ENCODE measurements around the gene SLC5A3. TPM values are rescaled to one million over a fixed set of nuclear protein-coding genes. Genes with fewer than 3 reads are reported as not detected.

The SLC5A3 gene
- total and polyA plus RNA-seq, 4 donors: 3.0 to 82.3 (median 14.2) TPM

DNA sequence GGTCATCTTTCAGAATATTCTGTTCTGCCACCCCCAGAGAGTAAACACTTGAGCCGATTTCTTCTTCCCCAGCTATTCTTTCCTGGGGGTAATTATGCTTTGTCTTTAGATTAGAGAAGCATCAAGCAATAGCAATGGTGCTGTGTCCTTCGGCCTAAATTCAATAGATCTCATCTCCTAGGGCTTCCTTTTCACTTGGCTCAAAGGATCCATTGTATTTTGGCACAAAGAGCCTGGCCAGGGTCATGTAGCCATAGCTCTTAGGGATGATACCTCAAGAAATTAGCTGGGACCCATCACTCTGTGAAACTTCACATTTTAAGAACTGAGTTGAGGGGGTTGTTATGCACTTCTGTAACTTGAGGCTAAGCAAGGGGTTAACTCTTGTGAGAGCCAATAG is 27.0 kb downstream of the SLC5A3 start:
- intact Hi-C loops (cut with DNase I): no loop called here
- no peak overlapping the region for H3K27ac ChIP-seq (ENCODE audit: low read depth in 1 of 2, low read length in 2 of 2)
- peaks cover 0 to 9% of the 10 kb centered on the region in 2 donors for H3K36me3 ChIP-seq (ENCODE audit: control insufficient read depth in 1 of 2, insufficient read depth in 2 of 2, low read length in 1 of 2)
- WGBS, 2 donors: 86 to 94% methylated on average over 2 of the region's 2 CpGs
- ATAC-seq (ENCODE audit: low FRiP score): no peak
- H3K9me3 ChIP-seq (ENCODE audit: control insufficient read depth, low read length): no peaks in the 10 kb centered on the region
- DNase-seq: no peak
- H3K27me3 ChIP-seq (ENCODE audit: control insufficient read depth in 1 of 2, insufficient read depth in 2 of 2, low read length in 1 of 2): no peaks in the 10 kb centered on the region
- no peak overlapping the region for H3K4me3 ChIP-seq (ENCODE audit: low read length in 2 of 2)
- H3K4me1 ChIP-seq (ENCODE audit: control insufficient read depth in 1 of 2, insufficient read depth in 2 of 2, low read length in 2 of 2): peaks cover 12 to 20% of the 10 kb centered on the region in 2 donors

DNA sequence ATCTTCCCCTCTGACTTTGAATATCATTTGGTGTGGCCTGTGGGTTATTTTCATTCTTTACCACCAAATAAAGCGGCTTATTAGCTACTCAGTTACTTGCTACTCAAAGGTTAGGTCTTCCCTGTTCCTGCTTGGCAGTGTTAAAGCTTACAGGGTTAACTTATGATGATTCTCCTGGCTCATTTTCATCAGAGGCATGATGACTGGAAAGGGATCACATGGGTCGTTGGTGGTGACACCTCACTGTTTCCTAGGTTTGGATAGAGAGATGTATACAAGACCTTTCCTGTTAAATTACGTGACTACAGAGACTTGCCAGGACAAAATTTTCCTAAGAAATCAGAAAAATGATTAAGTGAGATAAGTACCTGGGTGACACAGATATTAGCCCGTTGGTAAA is 27.4 kb downstream of the SLC5A3 start:
- intact Hi-C loops (cut with DNase I): no loop called here
- H3K27ac ChIP-seq (ENCODE audit: low read depth in 1 of 2, low read length in 2 of 2): no peak overlapping the region
- WGBS, 2 donors: 34 to 42% methylated on average over 4 of the region's 4 CpGs

DNA sequence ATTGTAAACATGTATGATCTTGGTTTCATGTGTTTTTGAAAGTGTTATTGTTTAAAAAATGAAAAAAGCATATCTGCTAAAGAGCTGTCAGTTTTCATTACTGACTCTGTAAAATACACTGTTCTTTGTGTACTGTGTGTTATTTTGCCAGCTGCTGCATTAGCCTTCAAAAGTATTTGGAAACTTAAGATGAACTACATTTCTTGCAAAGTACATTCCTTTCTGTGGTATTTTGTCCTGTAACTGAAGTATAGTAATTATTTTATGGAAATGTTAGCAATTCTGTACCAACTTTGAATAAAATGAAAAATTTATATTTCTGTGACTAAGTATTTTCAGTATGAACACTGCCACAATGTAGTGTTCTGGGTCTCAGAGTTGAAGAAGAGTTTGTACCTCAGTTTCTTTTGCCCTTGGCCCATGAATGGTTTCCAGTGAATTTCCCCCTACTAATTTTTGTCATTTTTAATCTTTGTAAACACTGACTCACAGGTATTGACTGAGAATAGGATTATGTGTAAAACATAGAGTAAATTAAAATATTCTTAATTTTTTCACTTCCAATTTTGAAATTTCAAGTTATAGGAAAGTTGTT is 32.7 kb downstream of the SLC5A3 start:
- ATAC-seq (ENCODE audit: low FRiP score) (no peak), DNase-seq (no peak)
- Histone ChIP-seq H3K9me3 (ENCODE audit: control insufficient read depth, low read length) (no peaks in the 10 kb centered on the region), H3K36me3 (ENCODE audit: control insufficient read depth in 1 of 2, insufficient read depth in 2 of 2, low read length in 1 of 2) (no peaks in the 10 kb centered on the region), H3K27me3 (ENCODE audit: control insufficient read depth in 1 of 2, insufficient read depth in 2 of 2, low read length in 1 of 2) (no peaks in the 10 kb centered on the region), H3K4me1 (ENCODE audit: control insufficient read depth in 1 of 2, insufficient read depth in 2 of 2, low read length in 2 of 2) (peaks cover 6 to 15% of the 10 kb centered on the region in 2 donors), H3K27ac (ENCODE audit: low read depth in 1 of 2, low read length in 2 of 2) (no peak overlapping the region), H3K4me3 (ENCODE audit: low read length in 2 of 2) (no peak overlapping the region)
- intact Hi-C loops (cut with DNase I): no loop called here

More for the DNA sequence above, 27.4 kb downstream of the SLC5A3 start:
- Histone ChIP-seq H3K36me3 (ENCODE audit: control insufficient read depth in 1 of 2, insufficient read depth in 2 of 2, low read length in 1 of 2) (peaks cover 0 to 8% of the 10 kb centered on the region in 2 donors), H3K9me3 (ENCODE audit: control insufficient read depth, low read length) (no peaks in the 10 kb centered on the region), H3K27me3 (ENCODE audit: control insufficient read depth in 1 of 2, insufficient read depth in 2 of 2, low read length in 1 of 2) (no peaks in the 10 kb centered on the region), H3K4me3 (ENCODE audit: low read length in 2 of 2) (no peak overlapping the region), H3K4me1 (ENCODE audit: control insufficient read depth in 1 of 2, insufficient read depth in 2 of 2, low read length in 2 of 2) (peaks cover 12 to 20% of the 10 kb centered on the region in 2 donors)
- ATAC-seq (ENCODE audit: low FRiP score) (no peak), DNase-seq (no peak)

DNA sequence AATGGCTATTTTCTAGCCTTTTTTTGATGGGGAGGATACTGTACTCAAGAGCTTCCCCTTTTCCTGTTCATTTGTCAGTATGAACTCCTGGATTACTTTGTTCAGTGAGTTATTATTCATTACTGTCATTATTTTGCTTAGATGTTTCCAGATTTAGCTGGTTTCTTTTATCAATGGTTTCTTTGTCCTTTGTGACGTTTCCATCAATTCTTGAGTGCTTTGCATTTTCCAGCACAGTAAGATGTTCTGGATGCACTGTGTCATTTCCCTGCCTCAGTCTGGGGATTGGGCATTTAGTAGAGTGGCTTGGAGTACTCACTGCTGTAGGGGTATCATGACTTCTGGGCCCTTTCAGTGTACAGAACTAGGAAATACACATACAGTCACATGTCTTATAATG is 34.2 kb downstream of the SLC5A3 start:
- no peak for ATAC-seq (ENCODE audit: low FRiP score)
- H3K4me1 ChIP-seq (ENCODE audit: control insufficient read depth in 1 of 2, insufficient read depth in 2 of 2, low read length in 2 of 2): peaks cover 6 to 14% of the 10 kb centered on the region in 2 donors
- WGBS, 2 donors: 60 to 73% methylated on average over 1 of the region's 1 CpG

DNA sequence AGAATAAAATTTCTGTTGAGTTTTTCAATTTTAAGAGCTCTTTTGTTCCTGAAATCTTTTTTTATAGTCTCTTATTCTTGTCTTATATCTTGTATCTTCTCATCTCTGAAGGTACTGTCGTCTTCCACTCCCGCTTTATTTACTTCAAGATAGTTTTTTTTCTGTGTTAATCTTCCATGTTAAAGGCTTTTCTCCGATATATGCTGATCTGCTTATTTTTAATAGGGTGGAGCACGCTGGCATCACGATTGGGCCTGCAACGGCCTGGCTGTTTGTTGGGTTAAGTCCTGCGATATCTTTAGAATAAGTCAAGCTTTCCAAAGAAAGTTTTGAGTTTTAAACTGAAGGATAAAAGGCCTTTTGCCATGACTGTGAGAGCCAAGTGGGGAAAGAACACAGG is 35.7 kb downstream of the SLC5A3 start:
- WGBS, 2 donors: 37 to 40% methylated on average over 7 of the region's 7 CpGs
- intact Hi-C loops (cut with DNase I): no loop called here
- H3K27ac ChIP-seq (ENCODE audit: low read depth in 1 of 2, low read length in 2 of 2): peak overlapping the region in 1 of 2 donors; percentile 44
- peaks cover 6 to 19% of the 10 kb centered on the region in 2 donors for H3K4me1 ChIP-seq (ENCODE audit: control insufficient read depth in 1 of 2, insufficient read depth in 2 of 2, low read length in 2 of 2)
- ATAC-seq (ENCODE audit: low FRiP score) (no peak), DNase-seq (no peak)
- H3K36me3 ChIP-seq (ENCODE audit: control insufficient read depth in 1 of 2, insufficient read depth in 2 of 2, low read length in 1 of 2): no peaks in the 10 kb centered on the region
- no peaks in the 10 kb centered on the region for H3K27me3 ChIP-seq (ENCODE audit: control insufficient read depth in 1 of 2, insufficient read depth in 2 of 2, low read length in 1 of 2)
- no peaks in the 10 kb centered on the region for H3K9me3 ChIP-seq (ENCODE audit: control insufficient read depth, low read length)
- no peak overlapping the region for H3K4me3 ChIP-seq (ENCODE audit: low read length in 2 of 2)

More for the DNA sequence above, 34.2 kb downstream of the SLC5A3 start:
- DNase-seq: no peak
- no peaks in the 10 kb centered on the region for H3K9me3 ChIP-seq (ENCODE audit: control insufficient read depth, low read length)
- no peak overlapping the region for H3K27ac ChIP-seq (ENCODE audit: low read depth in 1 of 2, low read length in 2 of 2)
- intact Hi-C loops (cut with DNase I): no loop called here
- no peaks in the 10 kb centered on the region for H3K27me3 ChIP-seq (ENCODE audit: control insufficient read depth in 1 of 2, insufficient read depth in 2 of 2, low read length in 1 of 2)
- no peak overlapping the region for H3K4me3 ChIP-seq (ENCODE audit: low read length in 2 of 2)
- H3K36me3 ChIP-seq (ENCODE audit: control insufficient read depth in 1 of 2, insufficient read depth in 2 of 2, low read length in 1 of 2): no peaks in the 10 kb centered on the region

DNA sequence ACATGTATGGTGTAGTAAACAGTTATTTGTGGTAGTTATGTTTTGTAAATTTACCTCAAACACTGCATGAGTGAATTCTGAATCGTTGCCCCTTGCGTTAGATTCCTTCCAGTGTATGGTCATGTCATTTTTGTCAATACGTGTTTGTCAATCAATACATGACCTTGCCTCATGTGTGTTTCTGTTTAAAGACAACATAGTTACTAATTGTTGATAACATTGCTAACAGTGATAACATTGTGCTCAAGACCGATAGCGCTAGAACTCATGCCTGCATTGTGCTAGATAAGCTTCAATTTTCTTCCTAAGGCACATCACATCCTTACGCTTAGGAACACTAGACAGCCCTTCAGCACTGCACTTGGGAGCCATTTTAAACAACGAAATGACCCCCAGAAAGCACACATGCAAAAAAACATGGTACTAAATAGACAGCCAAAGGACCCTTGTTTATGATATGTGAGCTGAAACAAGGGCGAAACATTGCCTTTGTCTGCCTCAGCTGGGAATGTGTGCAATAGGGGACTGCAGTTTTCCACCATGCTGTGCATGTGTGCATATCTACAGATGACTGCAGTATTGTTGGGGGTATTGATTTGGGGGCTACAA is 37.3 kb downstream of the SLC5A3 start:
- Histone ChIP-seq H3K4me1 (ENCODE audit: control insufficient read depth in 1 of 2, insufficient read depth in 2 of 2, low read length in 2 of 2) (peaks cover 6 to 22% of the 10 kb centered on the region in 2 donors), H3K27me3 (ENCODE audit: control insufficient read depth in 1 of 2, insufficient read depth in 2 of 2, low read length in 1 of 2) (no peaks in the 10 kb centered on the region)
- 96% methylated on average over 8 of the region's 8 CpGs for WGBS, 2 donors

DNA sequence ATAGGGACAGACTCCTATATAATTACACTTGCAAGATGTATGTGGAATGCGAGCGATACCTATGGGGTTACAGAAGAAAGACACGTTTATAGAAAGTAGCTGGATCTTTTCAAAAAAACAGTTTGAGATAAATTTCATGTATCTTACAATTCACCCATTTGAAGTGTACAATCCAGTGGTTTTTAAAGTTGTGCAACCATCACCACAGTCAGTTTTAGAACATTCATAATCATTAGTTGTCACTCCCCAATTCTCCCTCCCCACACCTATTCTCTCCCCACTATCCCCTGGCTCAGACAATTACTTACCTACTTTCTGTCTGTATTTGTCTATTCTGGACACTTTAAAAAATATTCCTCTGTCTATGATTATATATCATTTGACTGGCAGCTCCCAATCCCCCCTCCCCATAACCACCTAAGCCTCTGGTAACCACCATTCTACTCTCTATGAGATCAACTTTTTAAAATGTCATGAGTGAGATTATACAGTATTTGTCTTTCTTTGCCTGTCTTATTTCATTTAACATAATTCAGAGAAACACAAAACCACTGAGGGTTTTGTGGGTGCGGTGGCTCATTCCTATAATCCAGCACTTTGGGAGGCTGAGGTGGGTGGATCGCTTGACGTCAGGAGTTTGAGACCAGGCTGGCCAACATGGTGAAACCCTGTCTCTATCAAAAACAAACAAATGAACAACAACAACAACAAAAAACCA is 39.1 kb downstream of the SLC5A3 start:
- no peak for DNase-seq
- no peaks in the 10 kb centered on the region for H3K27me3 ChIP-seq (ENCODE audit: control insufficient read depth in 1 of 2, insufficient read depth in 2 of 2, low read length in 1 of 2)
- intact Hi-C loops (cut with DNase I): no loop called here
- WGBS, 2 donors: 91 to 92% methylated on average over 6 of the region's 6 CpGs
- H3K9me3 ChIP-seq (ENCODE audit: control insufficient read depth, low read length): no peaks in the 10 kb centered on the region
- no peaks in the 10 kb centered on the region for H3K36me3 ChIP-seq (ENCODE audit: control insufficient read depth in 1 of 2, insufficient read depth in 2 of 2, low read length in 1 of 2)
- H3K27ac ChIP-seq (ENCODE audit: low read depth in 1 of 2, low read length in 2 of 2): no peak overlapping the region
- peaks cover 6 to 22% of the 10 kb centered on the region in 2 donors for H3K4me1 ChIP-seq (ENCODE audit: control insufficient read depth in 1 of 2, insufficient read depth in 2 of 2, low read length in 2 of 2)
- no peak overlapping the region for H3K4me3 ChIP-seq (ENCODE audit: low read length in 2 of 2)
- no peak for ATAC-seq (ENCODE audit: low FRiP score)

More for the DNA sequence above, 37.3 kb downstream of the SLC5A3 start:
- Histone ChIP-seq H3K9me3 (ENCODE audit: control insufficient read depth, low read length) (no peaks in the 10 kb centered on the region), H3K27ac (ENCODE audit: low read depth in 1 of 2, low read length in 2 of 2) (no peak overlapping the region), H3K36me3 (ENCODE audit: control insufficient read depth in 1 of 2, insufficient read depth in 2 of 2, low read length in 1 of 2) (no peaks in the 10 kb centered on the region), H3K4me3 (ENCODE audit: low read length in 2 of 2) (no peak overlapping the region)
- ATAC-seq (ENCODE audit: low FRiP score): no peak
- intact Hi-C loops (cut with DNase I): no loop called here
- DNase-seq: no peak

DNA sequence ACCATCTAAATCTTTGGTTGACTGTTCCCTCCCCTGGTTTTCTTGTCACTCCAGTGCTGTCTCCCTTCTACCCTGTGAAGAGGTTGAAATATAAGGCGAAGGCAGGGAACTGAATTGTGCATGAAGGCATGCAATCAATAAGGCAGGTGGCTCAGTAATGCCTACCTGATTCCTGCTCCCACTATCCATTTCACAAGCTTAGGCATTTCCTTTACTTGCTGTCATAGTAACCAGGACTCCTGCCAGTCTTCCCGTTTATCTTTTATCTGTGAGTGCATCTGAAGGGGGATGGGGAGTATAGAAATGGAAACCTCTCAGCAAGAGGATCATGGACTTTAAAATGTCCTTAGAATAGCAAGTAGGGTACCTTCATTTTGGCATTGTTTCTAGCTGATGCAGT is 40.5 kb downstream of the SLC5A3 start:
- no peak for DNase-seq
- intact Hi-C loops (cut with DNase I): no loop called here
- Histone ChIP-seq H3K9me3 (ENCODE audit: control insufficient read depth, low read length) (no peaks in the 10 kb centered on the region), H3K36me3 (ENCODE audit: control insufficient read depth in 1 of 2, insufficient read depth in 2 of 2, low read length in 1 of 2) (no peaks in the 10 kb centered on the region), H3K4me3 (ENCODE audit: low read length in 2 of 2) (no peak overlapping the region), H3K27me3 (ENCODE audit: control insufficient read depth in 1 of 2, insufficient read depth in 2 of 2, low read length in 1 of 2) (no peaks in the 10 kb centered on the region), H3K4me1 (ENCODE audit: control insufficient read depth in 1 of 2, insufficient read depth in 2 of 2, low read length in 2 of 2) (peaks cover 6 to 21% of the 10 kb centered on the region in 2 donors), H3K27ac (ENCODE audit: low read depth in 1 of 2, low read length in 2 of 2) (no peak overlapping the region)
- WGBS, 2 donors: 24 to 50% methylated on average over 2 of the region's 2 CpGs
- no peak for ATAC-seq (ENCODE audit: low FRiP score)

DNA sequence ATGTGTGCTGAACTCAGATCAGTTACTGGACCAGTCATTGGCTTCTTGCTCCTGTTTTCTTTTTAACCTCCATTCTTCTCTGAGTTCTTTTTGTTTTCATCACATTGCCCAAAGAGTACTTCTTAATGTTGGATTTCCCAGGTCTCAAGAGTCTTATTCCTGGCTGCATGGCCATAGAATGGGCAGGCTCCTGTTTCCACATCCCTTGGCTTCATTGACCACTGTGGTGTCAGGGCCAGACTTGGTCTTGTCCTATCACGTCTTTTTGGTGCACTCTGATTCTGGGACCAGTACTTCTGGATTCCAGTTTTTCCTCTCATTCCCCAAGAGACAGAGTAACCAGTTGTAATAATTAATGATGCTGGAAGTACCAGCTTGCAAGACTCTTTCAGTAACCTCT is 41.8 kb downstream of the SLC5A3 start:
- DNase-seq (no peak), ATAC-seq (ENCODE audit: low FRiP score) (peak; percentile 65)
- no peaks in the 10 kb centered on the region for H3K36me3 ChIP-seq (ENCODE audit: control insufficient read depth in 1 of 2, insufficient read depth in 2 of 2, low read length in 1 of 2)
- 21 to 44% methylated on average over 1 of the region's 1 CpG for WGBS, 2 donors
- H3K27me3 ChIP-seq (ENCODE audit: control insufficient read depth in 1 of 2, insufficient read depth in 2 of 2, low read length in 1 of 2): no peaks in the 10 kb centered on the region
- no peak overlapping the region for H3K4me3 ChIP-seq (ENCODE audit: low read length in 2 of 2)
- no peaks in the 10 kb centered on the region for H3K9me3 ChIP-seq (ENCODE audit: control insufficient read depth, low read length)
- H3K27ac ChIP-seq (ENCODE audit: low read depth in 1 of 2, low read length in 2 of 2): peak overlapping the region in 1 of 2 donors; percentile 28
- intact Hi-C loops (cut with DNase I): no loop called here
- peaks cover 2 to 14% of the 10 kb centered on the region in 2 donors for H3K4me1 ChIP-seq (ENCODE audit: control insufficient read depth in 1 of 2, insufficient read depth in 2 of 2, low read length in 2 of 2)
